BJ (cell line): ENCODE results near the gene SLC8B1. TPM values are rescaled to one million over a fixed set of nuclear protein-coding genes. Genes with fewer than 3 reads are reported as not detected.

Experiments
- CTCF ChIA-PET: fragments of 350-600 bp; formaldehyde crosslinking; extraction: SDS; loops from one replicate; lab custom pipeline; 2021; ENCODE audit warnings: antibody characterized with exemption, inconsistent platforms; lab: Yijun Ruan, JAX
- POLR2A ChIA-PET: fragments of 300-600 bp; sonication (Branson Sonifier 250); formaldehyde crosslinking; extraction: SDS; loops from one replicate; lab custom pipeline; 2021; ENCODE audit warnings: antibody characterized with exemption; lab: Charles Lee
- DNase-seq: peaks from one replicate; pipeline ENCODE4 v3.0.0-alpha.2; 2011; ENCODE audit warnings: low read depth
- H3K27me3 ChIP-seq: 2 replicates; pipeline ENCODE4 v1.6.0; 2011; ENCODE audit warnings: low read length; ENCODE audit not compliant: control insufficient read depth, insufficient read depth
- H3K36me3 ChIP-seq: 2 replicates; pipeline ENCODE4 v1.5.1; 2011; ENCODE audit warnings: low read length; ENCODE audit not compliant: control insufficient read depth, insufficient read depth
- H3K4me3 ChIP-seq: 2 replicates; pipeline ENCODE4 v1.5.1; 2011; ENCODE audit warnings: low read depth, mild to moderate bottlenecking, control low read depth, low read length
- CTCF ChIP-seq: IDR thresholded peaks from 2 replicates; pipeline ENCODE4 v1.5.1; 2011; ENCODE audit warnings: low read depth, mild to moderate bottlenecking, control low read depth, inconsistent platforms, low read length, moderate library complexity; ENCODE audit not compliant: insufficient read depth
- polyA plus RNA-seq: library from polyadenylated mRNA; depleted of rRNA; stranded (reverse); fragments of >200 nt; gene quantifications from 2 replicates; pipeline ENCODE4 v1.2.3, GENCODE V29; 2011

Gene SLC8B1
- polyA plus RNA-seq, 1 experiment: 27.3 TPM

- TF ChIP-seq CTCF: no peak
- POLR2A ChIA-PET: no interaction called here
- no peak for DNase-seq
These were observed 20.8 kb downstream of the SLC8B1 start for GRCh38 chr12:113314121-113314529.

GRCh38 chr12:113310489-113310888 lies 24.4 kb downstream of the SLC8B1 start:
- DNase-seq: no peak
- Histone ChIP-seq H3K36me3 (peaks cover 3% of the 10 kb centered on the region; the same call in 1 of the 2 replicates), H3K27me3 (no peaks in the 10 kb centered on the region), H3K4me3 (no peak overlapping the region)
- TF ChIP-seq CTCF: no peak
- CTCF ChIA-PET: interaction anchor here (1.0 to 2.2 kb wide), 3 partner anchors 20 to 115 kb away, joined by 3 to 20 read pairs (median 3); no protein-coding TSS in a partner anchor
- POLR2A ChIA-PET: no interaction called here

More at GRCh38 chr12:113314121-113314529, 20.8 kb downstream of the SLC8B1 start:
- Histone ChIP-seq H3K4me3 (no peak overlapping the region), H3K36me3 (peaks cover 12% of the 10 kb centered on the region), H3K27me3 (no peaks in the 10 kb centered on the region)
- CTCF ChIA-PET: interaction anchor here (1.2 to 2.1 kb wide), 3 partner anchors 10 to 111 kb away, joined by 4 to 8 read pairs (median 5); partner anchors contain the start of gene SDSL

GRCh38 chr12:113306382-113306781 lies 28.5 kb downstream of the SLC8B1 start:
- no peak for DNase-seq
- H3K4me3 ChIP-seq: no peak overlapping the region
- H3K27me3 ChIP-seq: no peaks in the 10 kb centered on the region
- peaks cover 8% of the 10 kb centered on the region for H3K36me3 ChIP-seq
- POLR2A ChIA-PET: no interaction called here
- CTCF ChIA-PET: no interaction called here
- no peak for TF ChIP-seq CTCF

GRCh38 chr12:113305281-113305856 lies 29.5 kb downstream of the SLC8B1 start:
- peaks cover 9% of the 10 kb centered on the region for H3K36me3 ChIP-seq
- no peak overlapping the region for H3K4me3 ChIP-seq
- no peak for TF ChIP-seq CTCF
- no peak for DNase-seq
- no peaks in the 10 kb centered on the region for H3K27me3 ChIP-seq
- CTCF ChIA-PET: interaction anchor here (0.9 kb wide), 1 partner anchor 120 kb away, joined by 4 read pairs; no protein-coding TSS in a partner anchor
- POLR2A ChIA-PET: no interaction called here

- no peaks in the 10 kb centered on the region for H3K27me3 ChIP-seq
- DNase-seq: no peak
- no peak overlapping the region for H3K4me3 ChIP-seq
- ChIA-PET POLR2A (no interaction called here), CTCF (interaction anchor here (1.4 to 3.1 kb wide), 4 partner anchors 9 to 122 kb away, joined by 4 to 10 read pairs (median 5); no protein-coding TSS in a partner anchor)
- H3K36me3 ChIP-seq: peaks cover 11% of the 10 kb centered on the region
- TF ChIP-seq CTCF: no peak
These were observed 31.8 kb downstream of the SLC8B1 start for GRCh38 chr12:113302886-113303640.
